CD14-positive monocyte (primary cell): Measurements from ENCODE around the gene DOCK4. TPM values are rescaled to one million over a fixed set of nuclear protein-coding genes. Genes with fewer than 3 reads are reported as not detected.

Experiments
- DNase-seq, 3 donors: peaks; one replicate each; pipeline ENCODE4 v3.0.0-alpha.2; 2011 to 2022
- H2AFZ ChIP-seq: 2 replicates; pipeline ENCODE4 v1.6.0; 2012; ENCODE audit warnings: mild to moderate bottlenecking, low read depth, low read length, inconsistent platforms; ENCODE audit not compliant: insufficient read depth, poor library complexity, severe bottlenecking
- H3K27ac ChIP-seq, 2 donors: 1 replicate in 1 of 2; 2 replicates in 1 of 2; pipeline ENCODE4 v1.5.1; 2012 to 2013; ENCODE audit warnings: low read length in 2 of 2, control low read depth in 1 of 2, inconsistent platforms in 1 of 2, low read depth in 1 of 2, mild to moderate bottlenecking in 1 of 2
- H3K27me3 ChIP-seq, 2 donors: one replicate each; pipeline versions ENCODE4 v1.6.0 to v1.6.1; 2011 to 2013; ENCODE audit warnings: low read length in 2 of 2; ENCODE audit not compliant: control insufficient read depth in 2 of 2, insufficient read depth in 2 of 2
- H3K36me3 ChIP-seq, 2 donors: replicated peaks in 1 of 2; 1 replicate in 1 of 2; 2 replicates in 1 of 2; pipeline versions ENCODE4 v1.5.1 to v1.6.1; 2012 to 2013; ENCODE audit warnings: low read length in 2 of 2, control low read depth in 1 of 2, inconsistent platforms in 1 of 2, mild to moderate bottlenecking in 1 of 2; ENCODE audit not compliant: insufficient read depth in 2 of 2, control insufficient read depth in 1 of 2
- H3K4me1 ChIP-seq, 2 donors: 1 replicate in 1 of 2; 2 replicates in 1 of 2; pipeline versions ENCODE4 v1.5.1 to v1.6.1; 2012 to 2013; ENCODE audit warnings: low read length in 2 of 2, control low read depth in 1 of 2, inconsistent platforms in 1 of 2, mild to moderate bottlenecking in 1 of 2, moderate library complexity in 1 of 2; ENCODE audit not compliant: insufficient read depth in 2 of 2, control insufficient read depth in 1 of 2
- H3K4me2 ChIP-seq: replicated peaks from 2 replicates; pipeline ENCODE3; 2012; ENCODE audit warnings: low read length, moderate library complexity, mild to moderate bottlenecking; ENCODE audit not compliant: poor library complexity, severe bottlenecking; ENCODE audit errors: extremely low read depth
- H3K4me3 ChIP-seq, 3 experiments: fragments of 200-600 bp in 1 of 3; sonication (generic) in 1 of 3; replicated peaks in 1 of 3; 1 replicate in 2 of 3; 2 replicates in 1 of 3; pipeline ENCODE4 v1.5.1; 2011 to 2013; ENCODE audit warnings: low read length in 3 of 3, mild to moderate bottlenecking in 3 of 3, control low read depth in 2 of 3, low read depth in 2 of 3, inconsistent platforms in 1 of 3, moderate library complexity in 1 of 3
- H3K79me2 ChIP-seq: 2 replicates; pipeline ENCODE4 v1.6.0; 2012; ENCODE audit warnings: mild to moderate bottlenecking, control low read depth, inconsistent platforms, low read length, moderate library complexity; ENCODE audit not compliant: insufficient read depth
- H3K9ac ChIP-seq: 2 replicates; pipeline ENCODE4 v1.6.0; 2017; ENCODE audit warnings: low read length, mild to moderate bottlenecking; ENCODE audit not compliant: insufficient read depth, poor library complexity, severe bottlenecking
- H3K9me3 ChIP-seq, 2 donors: replicated peaks in 1 of 2; 1 replicate in 1 of 2; 2 replicates in 1 of 2; pipeline versions ENCODE4 v1.5.1 to v1.6.1; 2012 to 2013; ENCODE audit warnings: low read length in 2 of 2, control low read depth in 1 of 2; ENCODE audit not compliant: control insufficient read depth in 1 of 2, insufficient read depth in 1 of 2
- H4K20me1 ChIP-seq: 2 replicates; pipeline ENCODE4 v1.6.0; 2012; ENCODE audit warnings: mild to moderate bottlenecking, low read length, control low read depth, moderate library complexity; ENCODE audit not compliant: insufficient read depth
- H3K27ac Mint-ChIP-seq, 7 donors: one replicate each; pipeline ENCODE4 v1.8.0; 2020; ENCODE audit warnings: mild to moderate bottlenecking in 7 of 7, mixed read lengths in 7 of 7, moderate library complexity in 6 of 7, inconsistent platforms in 2 of 7
- H3K27me3 Mint-ChIP-seq, 3 donors: one replicate each; pipeline ENCODE4 v1.8.0; 2021 to 2022; ENCODE audit warnings: low read depth in 3 of 3, mild to moderate bottlenecking in 3 of 3, mixed read lengths in 3 of 3, moderate library complexity in 3 of 3, inconsistent platforms in 1 of 3
- H3K36me3 Mint-ChIP-seq, 2 donors: one replicate each; pipeline ENCODE4 v1.8.0; 2020; ENCODE audit warnings: mixed read lengths in 2 of 2, inconsistent platforms in 1 of 2, mild to moderate bottlenecking in 1 of 2
- H3K4me1 Mint-ChIP-seq: one replicate; pipeline ENCODE4 v1.8.0; 2020; ENCODE audit warnings: mild to moderate bottlenecking, mixed read lengths
- H3K4me3 Mint-ChIP-seq, 2 donors: one replicate each; pipeline ENCODE4 v1.8.0; 2020; ENCODE audit warnings: mild to moderate bottlenecking in 2 of 2, mixed read lengths in 2 of 2, moderate library complexity in 1 of 2
- H3K9me3 Mint-ChIP-seq, 7 donors: one replicate each; pipeline ENCODE4 v1.8.0; 2020 to 2022; ENCODE audit warnings: mixed read lengths in 7 of 7, mild to moderate bottlenecking in 6 of 7, moderate library complexity in 6 of 7, inconsistent platforms in 2 of 7
- CTCF ChIP-seq: fragments of 200-600 bp; IDR thresholded peaks from one replicate; pipeline ENCODE4 v1.8.0; 2022; ENCODE audit warnings: antibody characterized with exemption, mild to moderate bottlenecking
- WGBS: methylation state at CpG from one replicate; pipeline ENCODE4 v1.1.5; 2013; ENCODE audit warnings: missing lambda C conversion rate; ENCODE audit not compliant: insufficient coverage; 5-methylcytosine and 5-hydroxymethylcytosine counted together
- intact Hi-C, 2 donors: fragments of 100-400 bp; cut with micrococcal nuclease; formaldehyde crosslinking; loops; one replicate each; pipeline versions ENCODE4 v1.15.0 to v1.15.1; 2023
- polyA plus RNA-seq, 3 donors: library from polyadenylated mRNA; depleted of rRNA in 1 of 3; unstranded in 2 of 3; stranded (reverse) in 1 of 3; fragments of 300-500 nt in 2 of 3; fragments of >200 nt in 1 of 3; fragmentation: Illumina TruSeq in 2 of 3; gene quantifications; 1 replicate in 2 of 3; 2 replicates in 1 of 3; pipeline ENCODE4 v1.2.3, GENCODE V29; 2012 to 2021

The DOCK4 gene
- polyA plus RNA-seq, 3 donors = 1.3 to 5.0 (median 2.7) TPM

- Histone ChIP-seq H3K36me3 (no peaks in the 10 kb centered on the region), H4K20me1 (no peaks in the 10 kb centered on the region), H2AFZ (no peak overlapping the region), H3K4me1 (no peaks in the 10 kb centered on the region), H3K9me3 (no peaks in the 10 kb centered on the region), H3K27me3 (no peaks in the 10 kb centered on the region), H3K4me3 (no peak overlapping the region), H3K27ac (no peak overlapping the region), H3K4me2 (no peak overlapping the region), H3K79me2 (no peaks in the 10 kb centered on the region), H3K9ac (no peak overlapping the region)
- H3K4me3 Mint-ChIP-seq = no peak overlapping the region
- no peak for DNase-seq
- no peak for TF ChIP-seq CTCF
- intact Hi-C loops = no loop called here
- H3K9me3 Mint-ChIP-seq = no peaks in the 10 kb centered on the region
- no peaks in the 10 kb centered on the region for H3K4me1 Mint-ChIP-seq
- H3K36me3 Mint-ChIP-seq = no peaks in the 10 kb centered on the region
- peaks cover 0 to 2% (median 1%) of the 10 kb centered on the region in 3 donors for H3K27me3 Mint-ChIP-seq
- H3K27ac Mint-ChIP-seq = peak overlapping the region in 1 of 7 donors; percentile 68
- WGBS = 100% methylated on average over 1 of the region's 5 CpGs
These were observed 61.7 kb downstream of the DOCK4 start for GRCh38 chr7:112144284-112145059.

GRCh38 chr7:112143582-112143981 is 62.6 kb downstream of the DOCK4 start:
- 100% methylated on average over 1 of the region's 4 CpGs for WGBS
- Histone ChIP-seq H3K4me1 (no peaks in the 10 kb centered on the region), H3K79me2 (no peaks in the 10 kb centered on the region), H3K27ac (no peak overlapping the region), H3K4me2 (no peak overlapping the region), H2AFZ (no peak overlapping the region), H3K36me3 (no peaks in the 10 kb centered on the region), H3K27me3 (no peaks in the 10 kb centered on the region), H4K20me1 (no peaks in the 10 kb centered on the region), H3K4me3 (no peak overlapping the region), H3K9ac (no peak overlapping the region), H3K9me3 (no peaks in the 10 kb centered on the region)
- H3K36me3 Mint-ChIP-seq = no peaks in the 10 kb centered on the region
- no peak overlapping the region for H3K4me3 Mint-ChIP-seq
- H3K4me1 Mint-ChIP-seq = no peaks in the 10 kb centered on the region
- H3K9me3 Mint-ChIP-seq = no peaks in the 10 kb centered on the region
- intact Hi-C loops = no loop called here
- peaks cover 0 to 2% (median 1%) of the 10 kb centered on the region in 3 donors for H3K27me3 Mint-ChIP-seq
- DNase-seq = no peak
- TF ChIP-seq CTCF = no peak
- H3K27ac Mint-ChIP-seq = no peak overlapping the region
